Measurements from ENCODE around the gene RHBG. TPM values are rescaled to one million over a fixed set of nuclear protein-coding genes. Genes with fewer than 3 reads are reported as not detected.

The RHBG gene
- polyA plus RNA-seq, 3 donors = 9.3 to 18.3 (median 11.8) TPM

DNA sequence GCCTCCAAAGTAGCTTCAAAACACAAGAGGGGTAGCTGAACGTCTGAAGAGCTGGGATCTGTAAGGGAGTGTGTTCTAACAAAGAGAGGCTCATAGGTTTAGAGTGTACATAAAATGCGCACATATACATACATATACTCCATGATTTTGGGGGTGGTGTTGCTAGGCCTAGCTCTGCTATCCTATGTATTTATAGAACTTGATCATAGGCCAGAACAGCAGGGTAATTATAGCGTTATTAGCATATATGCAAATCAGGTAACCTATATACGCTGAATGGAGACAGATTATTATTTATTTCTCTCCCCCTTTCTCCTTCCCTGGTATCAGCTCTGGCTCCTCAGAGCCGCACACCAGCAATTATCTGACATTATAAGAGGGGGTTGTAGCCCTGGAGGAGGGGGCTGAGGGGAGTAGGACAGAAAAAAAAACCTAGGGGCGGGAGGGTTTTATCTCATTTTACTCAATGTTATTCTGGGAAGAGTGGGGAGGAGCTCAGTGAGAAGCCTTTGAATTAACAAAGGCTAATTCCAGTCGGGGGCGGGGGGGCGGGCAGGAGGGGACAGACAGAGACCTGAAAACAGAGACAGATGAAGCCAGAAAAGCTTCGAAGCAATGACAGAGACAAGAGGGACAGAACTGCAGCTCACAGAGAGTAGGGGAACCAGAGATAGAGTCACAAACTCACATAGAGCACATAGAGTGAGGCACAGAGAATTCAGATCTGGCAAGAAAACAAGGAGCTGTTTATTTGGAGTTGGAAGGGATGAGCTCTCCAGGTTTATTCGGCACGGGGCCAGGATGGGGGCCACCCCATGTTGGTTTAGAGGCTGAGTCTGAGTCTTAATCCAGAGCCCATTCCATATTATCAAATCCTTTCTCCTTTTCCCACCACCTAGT is 63.0 kb downstream of the RHBG start:
- no peak for DNase-seq (ENCODE audit: extremely low read depth in 1 of 11, low read depth in 9 of 11, low spot score in 4 of 11)

- DNase-seq (ENCODE audit: extremely low read depth in 1 of 11, low read depth in 9 of 11, low spot score in 4 of 11) = no peak
These were observed 63.6 kb downstream of the RHBG start for GRCh38 chr1:156432669-156433018.

- DNase-seq (ENCODE audit: extremely low read depth in 1 of 11, low read depth in 9 of 11, low spot score in 4 of 11) = no peak
These were observed 64.0 kb downstream of the RHBG start for GRCh38 chr1:156433032-156433431.

DNA sequence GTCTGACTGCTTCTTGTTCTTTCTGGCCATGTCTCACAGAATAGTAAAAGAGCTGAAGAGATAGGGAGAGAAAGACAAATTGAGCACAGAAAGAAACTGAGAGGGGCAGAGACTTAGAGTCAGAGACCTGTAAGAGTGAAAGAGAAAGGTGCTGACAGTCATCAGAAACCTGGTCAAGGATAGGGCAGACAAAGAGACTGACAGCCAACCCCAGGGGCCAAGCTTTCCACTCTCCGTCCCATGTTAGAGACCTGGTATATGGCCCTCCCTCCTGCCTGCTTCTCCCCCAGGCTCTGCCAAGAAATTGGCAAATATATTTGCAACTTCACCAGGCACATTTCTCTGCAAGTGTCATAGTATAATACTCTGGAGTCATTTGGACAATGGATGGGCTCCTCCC is 64.6 kb downstream of the RHBG start:
- DNase-seq (ENCODE audit: extremely low read depth in 1 of 11, low read depth in 9 of 11, low spot score in 4 of 11) = no peak

Other genes starting within 250 kb of the RHBG start
- 10 to 100 TPM; 16.6 to 27.8 (median 18.4) TPM for gene SEMA4A, start 215.6 kb upstream of the RHBG start, polyA plus RNA-seq (ENCODE audit: insufficient read length in 3 of 3)
- 10 to 100 TPM; 26.1 to 36.0 (median 32.3) TPM for gene SLC25A44, start 175.1 kb upstream of the RHBG start, polyA plus RNA-seq (ENCODE audit: insufficient read length in 3 of 3)
- 10 to 100 TPM; 79.5 to 96.1 (median 93.1) TPM for gene PMF1, start 156.2 kb upstream of the RHBG start, polyA plus RNA-seq (ENCODE audit: insufficient read length in 3 of 3)
- gene BGLAP, start 127.0 kb upstream of the RHBG start, polyA plus RNA-seq (ENCODE audit: insufficient read length in 3 of 3) = 1 to 10 TPM; 2.1 to 6.7 (median 2.3) TPM
- gene PAQR6, start 121.2 kb upstream of the RHBG start, polyA plus RNA-seq (ENCODE audit: insufficient read length in 3 of 3) = 1 to 10 TPM; 4.3 to 7.0 (median 5.1) TPM
- 10 to 100 TPM; 53.7 to 67.6 (median 66.5) TPM for gene SMG5, start 86.4 kb upstream of the RHBG start, polyA plus RNA-seq (ENCODE audit: insufficient read length in 3 of 3)
- gene TMEM79, start 84.9 kb upstream of the RHBG start, polyA plus RNA-seq (ENCODE audit: insufficient read length in 3 of 3) = 1 to 10 TPM; 5.8 to 6.6 (median 6.5) TPM
- gene GLMP, start 73.5 kb upstream of the RHBG start, polyA plus RNA-seq (ENCODE audit: insufficient read length in 3 of 3) = 10 to 100 TPM; 52.1 to 71.2 (median 64.5) TPM
- gene VHLL, start 69.9 kb upstream of the RHBG start, polyA plus RNA-seq (ENCODE audit: insufficient read length in 3 of 3) = not detected
- gene CCT3, start 30.9 kb upstream of the RHBG start, polyA plus RNA-seq (ENCODE audit: insufficient read length in 3 of 3) = 100 to 1,000 TPM; 300 to 385 (median 351) TPM
- gene TSACC, start 30.7 kb upstream of the RHBG start, polyA plus RNA-seq (ENCODE audit: insufficient read length in 3 of 3) = 1 to 10 TPM in 1 of 3 donors, under 1 TPM in 2; 0.78 to 2.3 (median 0.82) TPM
- 10 to 100 TPM; 21.1 to 31.7 (median 25.8) TPM for gene MEF2D, start 131.6 kb downstream of the RHBG start, polyA plus RNA-seq (ENCODE audit: insufficient read length in 3 of 3)
- gene IQGAP3, start 203.4 kb downstream of the RHBG start, polyA plus RNA-seq (ENCODE audit: insufficient read length in 3 of 3) = 10 to 100 TPM; 14.2 to 15.5 (median 15.2) TPM
- gene TTC24, start 210.5 kb downstream of the RHBG start, polyA plus RNA-seq (ENCODE audit: insufficient read length in 3 of 3) = 1 to 10 TPM; 1.2 to 1.7 (median 1.5) TPM
- 10 to 100 TPM; 67.4 to 76.4 (median 73.0) TPM for gene NAXE, start 222.6 kb downstream of the RHBG start, polyA plus RNA-seq (ENCODE audit: insufficient read length in 3 of 3)
- gene GPATCH4, start 232.3 kb downstream of the RHBG start, polyA plus RNA-seq (ENCODE audit: insufficient read length in 3 of 3) = 10 to 100 TPM; 32.9 to 36.2 (median 35.4) TPM

Measured in renal cortex interstitium (tissue), 11 donors.